HG02870 (cell line): ENCODE measurements around the gene CIART.
"Not testable (repeated sequence)": the region's sequence is repeated elsewhere in the genome, so short reads cannot be mapped to it uniquely, and the experiment has no call there.

Experiments
- ATAC-seq: cut with Tn5 transposase; IDR thresholded peaks from one replicate; pipeline ENCODE4 v1.9.1; 2021; ENCODE audit warnings: mild to moderate bottlenecking, moderate library complexity; ENCODE audit not compliant: unreplicated experiment

The CIART gene

GRCh38 chr1:150281758-150282557 lies at the start of gene CIART:
CIART (plus strand) TSS chr1:150282554; CDS start chr1:150283268, 714 bp downstream.
- ATAC-seq: no peak

GRCh38 chr1:150232921-150233320 lies 49.4 kb upstream of the CIART start:
- not testable (repeated sequence) for ATAC-seq

GRCh38 chr1:150233359-150234308 lies 48.7 kb upstream of the CIART start:
- ATAC-seq: no peak

- ATAC-seq: no peak
Measured at GRCh38 chr1:150234309-150234565, 48.1 kb upstream of the CIART start.

GRCh38 chr1:150234566-150235293 lies 47.6 kb upstream of the CIART start:
- peak; percentile 35 for ATAC-seq

- ATAC-seq: no peak
Measured at GRCh38 chr1:150235294-150235851, 47.0 kb upstream of the CIART start.

GRCh38 chr1:150235852-150236613 lies 46.3 kb upstream of the CIART start, which contains the start of gene ANP32E:
ANP32E (minus strand) TSS chr1:150236112; CDS start chr1:150235786, 326 bp downstream.
- ATAC-seq: peak; percentile 84

GRCh38 chr1:150236614-150237100 lies 45.7 kb upstream of the CIART start:
- ATAC-seq: no peak

GRCh38 chr1:150237176-150237575 lies 45.2 kb upstream of the CIART start:
- ATAC-seq: not testable (repeated sequence)

- no peak for ATAC-seq
Measured at GRCh38 chr1:150237746-150238145, 44.6 kb upstream of the CIART start.

- ATAC-seq: no peak
Measured at GRCh38 chr1:150243003-150243402, 39.4 kb upstream of the CIART start.

GRCh38 chr1:150249936-150250335 lies 32.4 kb upstream of the CIART start:
- no peak for ATAC-seq

GRCh38 chr1:150256198-150256553 lies 26.2 kb upstream of the CIART start:
- no peak for ATAC-seq

GRCh38 chr1:150256554-150257341 lies 25.6 kb upstream of the CIART start:
- no peak for ATAC-seq

GRCh38 chr1:150257624-150258585 lies 24.4 kb upstream of the CIART start, which contains the start of gene CA14:
CA14 (plus strand) TSS chr1:150257774; CDS start chr1:150258129, 355 bp downstream.
- no peak for ATAC-seq

GRCh38 chr1:150259217-150259616 lies 23.1 kb upstream of the CIART start:
- ATAC-seq: no peak

- no peak for ATAC-seq
Measured at GRCh38 chr1:150259758-150260669, 22.3 kb upstream of the CIART start.
